Activated naive CD4-positive, alpha-beta T cell treated with anti-CD3 and anti-CD28 coated beads, Interleukin-2, amount 50 U/mL, for 24 hours (primary cell): ENCODE results near the gene SERINC5.
A peak's percentile ranks its signal among the peaks of the same experiment; 100 is the strongest.

Experiments
- H3K27ac Mint-ChIP-seq: one replicate; pipeline ENCODE4 v1.8.0; 2021; ENCODE audit warnings: mild to moderate bottlenecking, mixed read lengths
- H3K27me3 Mint-ChIP-seq: one replicate; pipeline ENCODE4 v1.8.0; 2021; ENCODE audit warnings: mixed read lengths
- H3K36me3 Mint-ChIP-seq: one replicate; pipeline ENCODE4 v1.8.0; 2021; ENCODE audit warnings: mixed read lengths
- H3K4me1 Mint-ChIP-seq: one replicate; pipeline ENCODE4 v1.8.0; 2021; ENCODE audit warnings: mixed read lengths
- H3K4me3 Mint-ChIP-seq: one replicate; pipeline ENCODE4 v1.8.0; 2021; ENCODE audit warnings: mild to moderate bottlenecking, mixed read lengths
- H3K9me3 Mint-ChIP-seq: one replicate; pipeline ENCODE4 v1.8.0; 2021; ENCODE audit warnings: mixed read lengths

The SERINC5 gene

DNA sequence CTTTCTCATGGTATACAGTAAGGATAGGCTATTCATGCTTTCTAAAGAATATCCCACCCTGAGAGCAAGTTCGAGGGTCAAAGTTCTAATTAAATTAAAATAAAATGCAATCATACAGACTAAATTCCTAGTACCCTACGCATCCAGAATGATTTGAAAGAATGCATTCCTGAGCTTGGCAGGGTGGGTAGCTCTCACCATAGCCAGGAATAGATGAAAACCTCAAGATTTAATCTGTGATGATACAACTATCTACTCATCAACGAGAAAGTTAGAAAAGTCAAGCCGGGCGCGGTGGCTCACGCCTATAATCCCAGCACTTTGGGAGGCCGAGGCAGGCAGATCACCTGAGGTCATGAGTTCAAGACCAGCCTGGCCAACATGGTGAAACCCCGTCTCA lies 32.3 kb downstream of the SERINC5 start:
- H3K36me3 Mint-ChIP-seq, result peaks cover 12% of the 10 kb centered on the region
- peaks cover 70% of the 10 kb centered on the region for H3K4me1 Mint-ChIP-seq
- H3K4me3 Mint-ChIP-seq, result no peak overlapping the region
- H3K9me3 Mint-ChIP-seq, result no peaks in the 10 kb centered on the region
- peak overlapping the region; percentile 51 for H3K27ac Mint-ChIP-seq
- no peaks in the 10 kb centered on the region for H3K27me3 Mint-ChIP-seq

DNA sequence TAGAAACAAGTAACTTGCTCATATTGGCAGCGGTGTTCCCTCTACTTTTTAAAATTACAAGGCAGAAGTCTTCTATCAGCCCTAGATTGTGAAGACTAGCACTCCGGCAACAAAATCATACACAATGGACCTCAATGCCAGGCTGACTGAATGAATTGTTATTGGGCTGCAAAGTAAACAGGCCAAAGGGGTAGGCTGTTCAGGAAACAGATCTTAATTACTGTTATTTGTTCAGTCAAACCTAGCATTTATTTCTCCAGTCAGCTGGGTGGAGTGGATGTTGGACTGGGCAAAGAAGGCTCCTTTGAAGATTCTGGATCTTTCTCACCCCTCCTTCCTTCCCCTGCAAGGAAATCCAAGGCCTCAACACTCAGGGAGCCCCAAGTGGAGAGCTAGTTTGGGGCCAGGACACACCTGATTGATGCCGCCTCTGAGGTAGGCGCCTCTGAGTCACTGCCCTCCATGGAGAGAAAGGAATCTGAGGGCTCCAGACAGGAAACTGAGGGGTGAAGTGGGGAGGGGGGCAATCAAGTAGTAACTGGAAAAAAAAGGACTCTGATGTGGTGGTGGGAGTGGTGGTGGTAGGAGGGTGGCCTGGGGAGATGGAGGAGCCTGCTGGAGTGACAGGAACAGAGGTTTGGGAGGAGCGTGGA lies 35.5 kb downstream of the SERINC5 start:
- H3K4me3 Mint-ChIP-seq, result peak overlapping the region; percentile 19
- H3K9me3 Mint-ChIP-seq, result no peaks in the 10 kb centered on the region
- peaks cover 11% of the 10 kb centered on the region for H3K36me3 Mint-ChIP-seq
- no peaks in the 10 kb centered on the region for H3K27me3 Mint-ChIP-seq
- H3K27ac Mint-ChIP-seq, result peak overlapping the region; percentile 69
- H3K4me1 Mint-ChIP-seq, result peaks cover 74% of the 10 kb centered on the region

DNA sequence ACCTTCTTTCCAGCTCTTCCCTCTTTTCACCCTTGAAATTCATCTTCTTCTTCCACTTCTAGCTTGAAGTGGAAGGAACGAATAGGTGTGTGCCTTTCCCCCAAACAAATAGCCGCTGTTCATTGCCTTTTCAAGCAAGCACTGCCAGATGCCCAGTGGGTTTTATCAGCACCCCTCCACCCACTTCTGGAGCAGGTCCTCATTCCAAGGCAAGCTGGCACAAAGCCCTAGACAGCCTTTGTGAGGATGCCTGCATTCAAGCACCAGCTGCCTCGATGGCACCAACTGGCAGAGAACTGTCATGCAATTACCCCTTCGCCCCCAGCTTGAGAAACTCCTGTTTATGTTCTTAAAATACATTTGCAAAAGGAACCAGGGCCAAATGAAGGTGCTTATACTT lies 36.5 kb downstream of the SERINC5 start:
- Mint-ChIP-seq H3K36me3 (peaks cover 10% of the 10 kb centered on the region), H3K9me3 (no peaks in the 10 kb centered on the region), H3K27me3 (no peaks in the 10 kb centered on the region), H3K27ac (peak overlapping the region; percentile 89), H3K4me1 (peaks cover 75% of the 10 kb centered on the region), H3K4me3 (peak overlapping the region; percentile 63)

DNA sequence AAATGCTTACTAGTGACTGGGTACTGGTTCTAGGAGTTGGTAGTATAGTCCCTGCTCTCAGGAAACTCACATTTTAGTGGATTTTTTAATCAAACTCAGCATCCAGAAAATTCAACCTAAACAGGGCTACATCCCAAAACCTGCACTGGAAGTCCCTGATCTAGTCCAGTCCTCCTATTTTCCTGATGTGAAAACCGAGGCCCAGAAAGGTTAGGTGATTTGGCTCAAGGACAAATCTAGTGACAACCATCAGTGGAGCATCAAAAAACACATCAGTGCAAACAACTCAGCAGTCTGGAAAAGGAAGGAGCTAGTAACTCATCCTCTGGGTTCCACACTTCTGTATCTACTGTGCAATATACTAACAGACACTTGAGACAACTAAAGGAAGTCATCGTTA lies 38.2 kb downstream of the SERINC5 start:
- Mint-ChIP-seq H3K4me3 (peak overlapping the region; percentile 64), H3K27ac (peak overlapping the region; percentile 89), H3K27me3 (no peaks in the 10 kb centered on the region), H3K9me3 (no peaks in the 10 kb centered on the region), H3K36me3 (peaks cover 10% of the 10 kb centered on the region), H3K4me1 (peaks cover 89% of the 10 kb centered on the region)

DNA sequence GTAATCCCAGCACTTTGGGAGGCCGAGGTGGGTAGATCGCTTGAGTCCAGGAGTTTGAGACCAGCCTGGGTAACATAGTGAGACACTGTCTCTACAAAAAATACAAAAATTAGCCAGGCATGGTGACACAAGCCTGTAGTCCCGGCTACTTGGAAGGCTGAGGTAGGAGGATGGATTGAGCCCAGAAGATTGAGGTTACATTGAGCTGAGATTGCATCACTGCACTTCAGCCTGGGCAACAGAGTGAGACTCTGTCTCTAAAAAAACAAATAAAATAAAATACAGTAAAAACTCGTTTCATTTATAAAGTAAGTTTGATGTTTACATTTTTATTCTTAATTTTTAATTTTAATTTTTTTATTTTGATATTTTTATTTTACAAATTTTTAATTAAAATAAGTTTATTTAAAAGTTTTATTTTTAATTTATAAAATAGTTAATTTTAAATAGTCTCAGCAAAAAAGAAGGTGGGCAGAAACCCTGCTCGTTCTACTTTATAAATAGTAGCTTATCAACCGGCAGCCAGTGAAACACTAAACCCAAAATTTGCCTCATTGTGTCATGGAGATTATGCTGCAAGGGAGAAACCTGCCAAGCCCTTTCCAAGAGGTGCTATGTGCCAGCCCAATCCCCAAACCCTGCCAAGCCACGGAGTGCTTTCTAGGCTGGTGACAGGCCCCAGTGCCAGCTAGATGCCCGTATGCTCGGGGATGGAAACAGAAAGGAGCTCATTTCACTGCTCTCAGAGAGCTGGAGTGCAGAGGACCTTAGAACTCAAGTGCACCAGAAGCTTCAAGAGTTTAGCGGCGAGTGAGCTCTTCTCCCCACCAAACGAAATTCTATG lies 38.9 kb downstream of the SERINC5 start:
- Mint-ChIP-seq H3K9me3 (no peaks in the 10 kb centered on the region), H3K27me3 (no peaks in the 10 kb centered on the region), H3K36me3 (peaks cover 10% of the 10 kb centered on the region), H3K27ac (peak overlapping the region; percentile 89), H3K4me1 (peaks cover 91% of the 10 kb centered on the region), H3K4me3 (peak overlapping the region; percentile 53)

DNA sequence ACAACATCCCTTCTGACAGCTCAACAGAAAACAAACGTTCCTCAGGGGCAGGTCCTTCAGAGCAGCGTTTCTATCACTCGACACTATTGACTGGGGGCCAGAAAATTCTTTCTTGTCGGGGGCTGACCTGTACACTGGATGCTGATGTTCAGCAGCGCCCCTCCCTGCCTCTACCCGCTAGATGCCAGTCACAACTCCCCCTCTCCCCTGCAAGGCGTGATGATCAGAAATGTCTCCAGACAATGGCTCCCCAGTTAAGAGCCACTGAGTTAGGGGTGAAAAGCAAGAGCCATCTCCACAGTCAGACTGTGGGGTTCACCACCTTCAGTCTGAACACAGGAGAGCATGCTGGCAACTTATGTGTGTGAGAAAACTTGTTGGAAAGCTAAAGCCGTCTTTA lies 39.8 kb downstream of the SERINC5 start:
- Mint-ChIP-seq H3K4me3 (peak overlapping the region; percentile 53), H3K9me3 (no peaks in the 10 kb centered on the region), H3K27ac (peak overlapping the region; percentile 96), H3K36me3 (peaks cover 7% of the 10 kb centered on the region), H3K27me3 (no peaks in the 10 kb centered on the region), H3K4me1 (peaks cover 92% of the 10 kb centered on the region)

DNA sequence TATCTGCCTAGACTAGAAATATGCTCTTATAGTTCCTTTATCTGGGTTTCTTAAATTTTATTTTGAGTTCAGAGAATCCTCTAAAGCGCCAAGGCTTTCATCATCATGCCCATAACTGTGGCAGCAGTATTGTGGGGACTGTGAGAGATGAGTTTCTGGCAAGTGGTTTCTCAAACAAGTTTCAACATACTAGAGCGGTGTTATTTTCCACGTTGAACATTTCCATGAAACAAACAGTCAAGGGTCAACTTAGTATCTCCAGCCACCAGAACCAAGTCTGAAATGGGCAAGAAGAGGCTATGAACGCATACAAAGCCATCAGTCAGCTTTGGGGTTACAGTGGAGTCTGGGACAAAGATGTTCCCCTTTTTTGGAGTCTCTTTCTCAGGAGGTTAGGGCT lies 40.3 kb downstream of the SERINC5 start:
- peaks cover 7% of the 10 kb centered on the region for H3K36me3 Mint-ChIP-seq
- no peaks in the 10 kb centered on the region for H3K27me3 Mint-ChIP-seq
- peaks cover 92% of the 10 kb centered on the region for H3K4me1 Mint-ChIP-seq
- H3K27ac Mint-ChIP-seq, result peak overlapping the region; percentile 96
- H3K4me3 Mint-ChIP-seq, result peak overlapping the region; percentile 53
- no peaks in the 10 kb centered on the region for H3K9me3 Mint-ChIP-seq

DNA sequence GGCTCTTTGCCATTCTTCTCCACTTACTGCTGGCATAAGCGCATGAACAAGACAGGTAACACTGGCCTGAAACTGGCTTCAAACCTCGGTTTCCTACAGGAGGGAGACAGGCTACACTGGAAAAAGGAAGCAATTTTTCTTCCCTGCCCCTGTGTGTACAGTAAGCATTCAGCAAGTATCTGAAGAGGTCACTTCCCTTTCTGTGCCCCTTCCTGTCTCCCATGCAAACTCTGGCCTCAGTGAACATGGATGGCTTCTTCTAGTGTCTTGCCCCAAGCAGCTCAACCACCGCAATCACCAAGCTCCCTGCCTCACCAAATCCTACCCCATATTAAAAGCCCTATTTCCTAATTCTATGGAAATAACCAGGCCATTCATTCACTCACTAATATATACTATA lies 42.4 kb downstream of the SERINC5 start:
- H3K27me3 Mint-ChIP-seq, result no peaks in the 10 kb centered on the region
- peaks cover 94% of the 10 kb centered on the region for H3K4me1 Mint-ChIP-seq
- peaks cover 4% of the 10 kb centered on the region for H3K36me3 Mint-ChIP-seq
- peak overlapping the region; percentile 97 for H3K27ac Mint-ChIP-seq
- no peak overlapping the region for H3K4me3 Mint-ChIP-seq
- H3K9me3 Mint-ChIP-seq, result no peaks in the 10 kb centered on the region

DNA sequence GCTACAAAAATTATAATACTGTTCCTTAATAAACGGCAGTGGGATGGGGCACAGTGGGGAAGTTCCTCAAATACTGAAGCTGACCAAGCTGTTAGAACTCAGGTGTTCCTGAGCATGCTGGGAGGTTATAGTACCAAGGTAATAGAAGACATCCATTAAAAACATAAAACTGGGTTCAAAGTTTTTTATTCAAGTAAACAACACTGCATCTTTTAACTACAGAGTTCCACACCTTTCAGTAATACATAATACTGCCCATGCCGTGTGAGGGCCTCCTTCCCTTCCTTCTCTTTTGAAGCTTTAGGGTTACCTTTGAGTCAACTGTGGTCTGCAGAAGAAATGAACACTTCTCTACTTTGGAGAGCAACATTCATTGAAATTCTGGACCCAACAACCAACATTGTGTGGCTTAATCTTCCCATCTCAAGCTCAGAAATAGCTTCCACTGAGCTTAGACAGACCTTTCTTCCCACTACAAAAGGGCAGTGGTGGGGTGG lies 43.6 kb downstream of the SERINC5 start:
- peak overlapping the region; percentile 97 for H3K27ac Mint-ChIP-seq

DNA sequence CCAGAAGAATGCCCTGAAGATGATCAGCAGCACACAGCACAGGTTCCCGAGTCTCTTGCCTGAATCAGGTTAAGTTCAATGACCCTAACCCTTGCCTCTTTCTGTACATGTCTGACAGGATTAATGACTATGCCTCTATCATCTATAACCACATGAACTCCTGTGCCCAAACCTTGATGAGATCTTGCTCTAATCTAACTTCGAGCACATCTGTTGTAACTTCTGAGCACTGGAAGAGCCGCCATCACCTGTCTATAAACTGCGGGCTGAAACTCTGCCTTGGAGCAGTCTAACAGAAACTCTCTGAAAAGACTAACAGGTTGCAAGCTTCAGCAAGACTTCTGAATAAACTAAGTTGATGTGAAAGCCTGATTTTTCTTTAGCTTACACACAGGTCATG lies 44.5 kb downstream of the SERINC5 start:
- peak overlapping the region; percentile 62 for H3K4me3 Mint-ChIP-seq
- H3K4me1 Mint-ChIP-seq, result peaks cover 96% of the 10 kb centered on the region
- no peaks in the 10 kb centered on the region for H3K27me3 Mint-ChIP-seq
- peaks cover 4% of the 10 kb centered on the region for H3K36me3 Mint-ChIP-seq
- peak overlapping the region; percentile 97 for H3K27ac Mint-ChIP-seq
- H3K9me3 Mint-ChIP-seq, result no peaks in the 10 kb centered on the region

More for the DNA sequence above, 43.6 kb downstream of the SERINC5 start:
- peak overlapping the region; percentile 62 for H3K4me3 Mint-ChIP-seq
- no peaks in the 10 kb centered on the region for H3K9me3 Mint-ChIP-seq
- peaks cover 95% of the 10 kb centered on the region for H3K4me1 Mint-ChIP-seq
- no peaks in the 10 kb centered on the region for H3K27me3 Mint-ChIP-seq
- peaks cover 4% of the 10 kb centered on the region for H3K36me3 Mint-ChIP-seq

DNA sequence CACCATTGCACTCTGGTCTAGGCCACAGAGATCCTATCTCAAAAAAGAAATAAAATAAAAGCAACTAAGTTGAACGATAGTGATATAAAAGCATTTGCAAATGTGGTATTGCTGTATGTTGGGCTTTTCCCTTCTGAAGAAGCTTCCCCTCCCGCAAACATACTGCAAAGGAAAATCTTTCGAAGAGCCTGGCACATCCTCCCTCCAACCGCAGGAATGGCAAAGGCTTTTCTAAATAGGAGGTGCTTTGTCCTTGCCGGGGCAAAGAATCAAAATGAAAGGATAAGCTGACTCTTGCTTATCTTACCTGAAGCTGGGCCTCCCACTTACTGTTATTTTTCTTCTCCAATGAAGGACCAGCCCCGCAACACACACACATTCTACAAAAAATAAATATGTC lies 45.8 kb downstream of the SERINC5 start:
- Mint-ChIP-seq H3K4me3 (peak overlapping the region; percentile 62), H3K4me1 (peaks cover 96% of the 10 kb centered on the region), H3K27ac (peak overlapping the region; percentile 97)

DNA sequence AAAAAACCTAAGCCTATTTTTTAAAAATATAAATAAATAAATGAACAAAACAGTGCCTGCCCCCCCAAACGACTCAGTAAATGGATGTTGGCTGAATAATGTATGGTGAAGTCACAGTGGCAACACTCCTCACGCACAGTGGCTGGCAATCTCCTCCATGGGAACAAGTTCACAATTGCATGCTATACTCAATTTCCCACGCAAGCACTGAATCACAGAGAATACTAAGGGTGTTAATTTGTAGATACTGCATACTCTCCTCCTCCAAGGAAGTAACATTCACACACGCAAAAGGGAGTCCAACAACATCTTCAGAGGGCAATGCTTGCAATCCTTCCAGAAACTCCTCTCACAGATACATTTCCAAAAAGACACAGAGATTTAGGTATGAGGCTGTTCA lies 47.5 kb downstream of the SERINC5 start:
- no peak overlapping the region for H3K4me3 Mint-ChIP-seq
- H3K36me3 Mint-ChIP-seq, result no peaks in the 10 kb centered on the region
- H3K9me3 Mint-ChIP-seq, result no peaks in the 10 kb centered on the region
- H3K4me1 Mint-ChIP-seq, result peaks cover 98% of the 10 kb centered on the region
- H3K27ac Mint-ChIP-seq, result peak overlapping the region; percentile 48
- H3K27me3 Mint-ChIP-seq, result no peaks in the 10 kb centered on the region

More for the DNA sequence above, 45.8 kb downstream of the SERINC5 start:
- H3K27me3 Mint-ChIP-seq, result no peaks in the 10 kb centered on the region
- no peaks in the 10 kb centered on the region for H3K36me3 Mint-ChIP-seq
- H3K9me3 Mint-ChIP-seq, result no peaks in the 10 kb centered on the region

DNA sequence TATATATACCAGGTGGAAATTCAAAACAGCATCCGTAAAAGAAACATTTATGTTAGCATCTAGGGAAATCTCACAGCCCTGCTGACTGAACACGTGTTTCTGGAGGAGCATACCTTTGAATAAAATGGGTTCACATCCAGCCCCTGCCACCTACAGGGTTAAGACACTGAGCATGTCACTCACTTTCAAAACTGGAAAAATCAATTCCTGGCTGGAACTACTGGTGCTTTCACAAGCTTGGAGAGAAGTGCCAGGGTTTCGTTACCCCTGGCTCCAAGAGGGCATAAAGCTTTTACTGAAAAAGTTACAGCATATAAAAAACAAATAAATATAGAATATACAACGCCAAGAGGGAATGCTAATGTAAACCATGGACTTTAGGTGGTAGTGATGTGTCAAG lies 48.0 kb downstream of the SERINC5 start:
- Mint-ChIP-seq H3K9me3 (no peaks in the 10 kb centered on the region), H3K4me1 (peaks cover 94% of the 10 kb centered on the region), H3K27ac (peak overlapping the region; percentile 79), H3K4me3 (no peak overlapping the region), H3K36me3 (no peaks in the 10 kb centered on the region), H3K27me3 (no peaks in the 10 kb centered on the region)

DNA sequence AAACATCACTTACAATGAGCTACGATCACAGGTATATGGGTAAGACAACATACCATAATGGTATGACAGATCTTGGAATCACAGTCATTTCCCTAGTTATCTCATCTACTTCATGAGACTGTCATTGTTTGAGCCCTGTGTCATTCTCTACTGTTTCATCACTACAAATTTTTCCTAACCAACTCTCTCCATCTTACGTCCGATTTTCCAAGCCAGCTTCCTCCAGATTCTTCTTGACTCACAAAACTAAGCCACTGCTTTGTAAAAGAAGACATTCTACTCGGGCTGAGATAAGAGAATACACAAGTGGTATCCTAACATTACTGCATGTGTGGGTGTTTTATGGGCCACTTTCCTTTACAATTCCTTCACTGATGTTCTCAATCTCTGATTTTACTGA lies 49.6 kb downstream of the SERINC5 start:
- peak overlapping the region; percentile 96 for H3K27ac Mint-ChIP-seq
- H3K9me3 Mint-ChIP-seq, result no peaks in the 10 kb centered on the region
- H3K36me3 Mint-ChIP-seq, result peaks cover 7% of the 10 kb centered on the region
- H3K4me3 Mint-ChIP-seq, result peak overlapping the region; percentile 59
- H3K4me1 Mint-ChIP-seq, result peaks cover 94% of the 10 kb centered on the region
- no peaks in the 10 kb centered on the region for H3K27me3 Mint-ChIP-seq

DNA sequence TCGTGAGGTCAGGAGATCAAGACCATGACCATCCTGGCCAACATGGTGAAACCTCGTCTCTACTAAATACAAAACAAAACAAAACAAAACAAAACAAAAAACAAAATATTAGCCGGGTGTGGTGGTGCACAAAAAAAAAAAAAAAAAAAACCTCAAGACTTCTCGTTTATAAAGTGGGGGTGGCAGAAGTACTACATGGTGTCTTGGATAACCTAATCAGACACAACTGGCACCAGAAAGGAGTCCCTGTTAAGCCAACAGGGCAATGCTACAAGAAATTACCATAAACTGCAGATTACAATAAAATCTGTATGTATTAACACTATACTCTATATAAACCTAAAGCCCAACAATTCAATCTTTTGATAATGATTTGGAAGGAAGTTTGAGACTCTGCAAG lies 50.0 kb downstream of the SERINC5 start:
- H3K4me1 Mint-ChIP-seq, result peaks cover 94% of the 10 kb centered on the region
- H3K27me3 Mint-ChIP-seq, result no peaks in the 10 kb centered on the region
- H3K27ac Mint-ChIP-seq, result peak overlapping the region; percentile 96
- H3K4me3 Mint-ChIP-seq, result peak overlapping the region; percentile 59
- no peaks in the 10 kb centered on the region for H3K9me3 Mint-ChIP-seq
- H3K36me3 Mint-ChIP-seq, result peaks cover 8% of the 10 kb centered on the region
